Epithelial cell of esophagus (primary cell): ENCODE measurements around the gene PHGDH.

ENCODE experiments used
- DNase-seq: peaks from one replicate; pipeline ENCODE4 v3.0.0; 2010; ENCODE audit warnings: low read depth
- H3K4me3 ChIP-seq: 2 replicates; pipeline ENCODE4 v1.5.1; 2011; ENCODE audit warnings: mild to moderate bottlenecking, low read length, control low read depth
- TF ChIP-seq, protein P1 (sequence below): IDR thresholded peaks from 2 replicates; pipeline ENCODE4 v1.5.1; 2011; ENCODE audit warnings: low read depth, mild to moderate bottlenecking, low read length, control low read depth, inconsistent platforms; ENCODE audit not compliant: insufficient read depth; ENCODE audit errors: missing control alignments

Gene PHGDH

DNA sequence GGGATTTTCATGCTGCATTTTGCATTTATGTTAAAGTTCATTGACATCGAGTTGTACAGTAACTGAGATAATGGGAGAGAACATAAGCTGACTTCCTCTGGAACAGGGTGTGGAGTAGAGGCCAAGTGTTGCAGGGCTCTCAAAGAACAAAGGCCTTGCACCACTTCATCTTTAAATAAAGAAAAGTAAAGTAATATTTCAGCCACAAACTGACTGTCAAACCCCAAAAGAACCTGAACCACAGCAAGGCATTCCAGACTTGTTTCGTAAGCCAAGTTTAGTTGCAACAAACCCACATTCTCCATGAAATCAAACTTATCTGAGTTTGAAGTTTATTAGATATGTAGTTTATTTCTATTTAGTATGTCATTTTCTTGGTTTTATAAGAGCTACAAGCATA is 76.0 kb downstream of the PHGDH start:
- no peak overlapping the region for H3K4me3 ChIP-seq
- DNase-seq, result no peak
- TF ChIP-seq, protein P1, sequence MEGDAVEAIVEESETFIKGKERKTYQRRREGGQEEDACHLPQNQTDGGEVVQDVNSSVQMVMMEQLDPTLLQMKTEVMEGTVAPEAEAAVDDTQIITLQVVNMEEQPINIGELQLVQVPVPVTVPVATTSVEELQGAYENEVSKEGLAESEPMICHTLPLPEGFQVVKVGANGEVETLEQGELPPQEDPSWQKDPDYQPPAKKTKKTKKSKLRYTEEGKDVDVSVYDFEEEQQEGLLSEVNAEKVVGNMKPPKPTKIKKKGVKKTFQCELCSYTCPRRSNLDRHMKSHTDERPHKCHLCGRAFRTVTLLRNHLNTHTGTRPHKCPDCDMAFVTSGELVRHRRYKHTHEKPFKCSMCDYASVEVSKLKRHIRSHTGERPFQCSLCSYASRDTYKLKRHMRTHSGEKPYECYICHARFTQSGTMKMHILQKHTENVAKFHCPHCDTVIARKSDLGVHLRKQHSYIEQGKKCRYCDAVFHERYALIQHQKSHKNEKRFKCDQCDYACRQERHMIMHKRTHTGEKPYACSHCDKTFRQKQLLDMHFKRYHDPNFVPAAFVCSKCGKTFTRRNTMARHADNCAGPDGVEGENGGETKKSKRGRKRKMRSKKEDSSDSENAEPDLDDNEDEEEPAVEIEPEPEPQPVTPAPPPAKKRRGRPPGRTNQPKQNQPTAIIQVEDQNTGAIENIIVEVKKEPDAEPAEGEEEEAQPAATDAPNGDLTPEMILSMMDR, result no peak

DNA sequence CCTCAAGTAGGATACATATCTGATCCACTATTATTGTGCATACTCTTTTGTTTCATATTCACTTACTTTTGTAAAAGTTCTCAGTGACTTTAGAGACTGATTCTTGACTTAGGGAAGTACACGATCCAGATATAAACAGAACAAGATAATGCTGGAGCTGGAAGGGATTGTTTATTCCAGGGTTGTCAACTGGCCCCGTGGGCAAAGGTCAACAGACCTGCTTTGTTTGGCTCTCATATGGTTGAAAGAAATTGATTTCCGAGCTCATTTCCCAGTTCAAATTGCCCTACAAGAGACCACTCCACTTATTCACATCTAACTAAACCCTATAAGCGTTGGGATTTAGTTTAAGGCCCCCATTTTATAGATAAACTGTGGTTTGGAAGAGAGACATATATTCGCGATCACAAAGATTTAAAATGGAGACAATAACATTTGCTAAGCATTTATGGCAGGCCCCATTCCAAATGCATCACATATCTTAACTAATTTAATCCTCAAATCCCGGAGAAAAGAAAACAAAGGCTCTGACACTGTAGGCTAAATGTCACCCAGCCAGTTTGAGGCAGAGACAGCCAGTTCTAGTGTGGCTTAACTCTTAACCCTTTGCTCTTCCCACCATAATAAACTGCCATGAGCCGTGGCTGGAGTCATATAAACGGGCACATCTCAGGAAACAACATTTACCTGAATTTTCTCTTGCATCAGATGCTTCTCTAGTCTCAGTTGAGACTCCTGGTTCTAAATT is 78.9 kb downstream of the PHGDH start:
- TF ChIP-seq, protein P1, result no peak

DNA sequence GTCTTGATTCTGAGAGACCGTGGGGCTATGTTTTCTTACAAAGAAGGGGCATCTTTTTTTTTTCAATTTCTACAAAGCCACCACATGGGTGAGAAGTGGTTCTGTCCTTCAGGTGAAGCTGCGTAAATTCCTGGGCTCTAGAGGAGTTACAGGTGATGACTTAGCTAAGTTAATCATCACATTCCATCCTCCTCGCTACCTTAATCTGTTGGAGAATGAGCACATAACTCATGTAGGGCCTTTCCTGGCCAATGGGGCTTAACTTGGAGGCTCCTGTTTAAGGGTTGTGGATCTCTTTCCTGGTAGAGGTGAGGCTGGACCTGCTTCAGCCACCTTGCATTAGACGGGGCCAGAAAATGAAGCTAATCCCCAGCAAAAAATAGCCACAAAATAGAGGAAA is 79.6 kb downstream of the PHGDH start:
- TF ChIP-seq, protein P1, result no peak
- DNase-seq, result peak; percentile 72
- no peak overlapping the region for H3K4me3 ChIP-seq

More for the DNA sequence above, 78.9 kb downstream of the PHGDH start:
- DNase-seq, result no peak
- no peak overlapping the region for H3K4me3 ChIP-seq
